ENCODE data around the gene CAPN10.

GRCh38 chr2:240643811-240644150 is 57.2 kb downstream of the CAPN10 start:
- TF ChIP-seq POLR2AphosphoS5 (IDR thresholded peaks at IDR 0.05; ENCODE audit: borderline replicate concordance, low read depth, low read length): no peak
- TF ChIP-seq EZH2 (IDR thresholded peaks at IDR 0.05): no peak
